HFF-Myc (cell line): ENCODE results near the gene TRIL.
A peak's percentile ranks its signal among the peaks of the same experiment; 100 is the strongest.

ENCODE experiments used
- DNase-seq: peaks from one replicate; pipeline ENCODE4 v3.0.0-alpha.2; 2011; ENCODE audit warnings: low read depth; ENCODE audit errors: extremely low read depth
- H3K4me3 ChIP-seq: replicated peaks from 2 replicates; pipeline ENCODE4 v1.5.1; 2011; ENCODE audit warnings: low read depth, mild to moderate bottlenecking, control low read depth, low read length
- CTCF ChIP-seq: IDR thresholded peaks from 2 replicates; pipeline ENCODE4 v1.5.1; 2012; ENCODE audit warnings: mild to moderate bottlenecking, low read depth, low read length, control low read depth; ENCODE audit errors: missing control alignments

TRIL gene

GRCh38 chr7:28958235-28958979, at the start of gene TRIL:
TRIL (minus strand) TSS chr7:28958330; CDS start chr7:28958046, 284 bp downstream.
- no peak for TF ChIP-seq CTCF
- H3K4me3 ChIP-seq = peak within 1 kb of the TSS; percentile 32
- DNase-seq = no peak

- TF ChIP-seq CTCF = no peak
- no peak overlapping the region for H3K4me3 ChIP-seq
- DNase-seq = no peak
Measured at GRCh38 chr7:29007127-29007526, 49.0 kb upstream of the TRIL start.

- no peak for DNase-seq
- TF ChIP-seq CTCF = no peak
- H3K4me3 ChIP-seq = no peak overlapping the region
Measured at GRCh38 chr7:29005829-29006228, 47.7 kb upstream of the TRIL start.

- no peak for TF ChIP-seq CTCF
- DNase-seq = no peak
- H3K4me3 ChIP-seq = no peak overlapping the region
Measured at GRCh38 chr7:29005406-29005805, 47.3 kb upstream of the TRIL start.

GRCh38 chr7:29003703-29004102, 45.6 kb upstream of the TRIL start:
- no peak for DNase-seq
- no peak overlapping the region for H3K4me3 ChIP-seq
- TF ChIP-seq CTCF = no peak

GRCh38 chr7:29000717-29001076, 42.6 kb upstream of the TRIL start:
- no peak for DNase-seq
- no peak overlapping the region for H3K4me3 ChIP-seq
- TF ChIP-seq CTCF = no peak
